Measurements from ENCODE around the gene HOXC5.

The HOXC5 gene

DNA sequence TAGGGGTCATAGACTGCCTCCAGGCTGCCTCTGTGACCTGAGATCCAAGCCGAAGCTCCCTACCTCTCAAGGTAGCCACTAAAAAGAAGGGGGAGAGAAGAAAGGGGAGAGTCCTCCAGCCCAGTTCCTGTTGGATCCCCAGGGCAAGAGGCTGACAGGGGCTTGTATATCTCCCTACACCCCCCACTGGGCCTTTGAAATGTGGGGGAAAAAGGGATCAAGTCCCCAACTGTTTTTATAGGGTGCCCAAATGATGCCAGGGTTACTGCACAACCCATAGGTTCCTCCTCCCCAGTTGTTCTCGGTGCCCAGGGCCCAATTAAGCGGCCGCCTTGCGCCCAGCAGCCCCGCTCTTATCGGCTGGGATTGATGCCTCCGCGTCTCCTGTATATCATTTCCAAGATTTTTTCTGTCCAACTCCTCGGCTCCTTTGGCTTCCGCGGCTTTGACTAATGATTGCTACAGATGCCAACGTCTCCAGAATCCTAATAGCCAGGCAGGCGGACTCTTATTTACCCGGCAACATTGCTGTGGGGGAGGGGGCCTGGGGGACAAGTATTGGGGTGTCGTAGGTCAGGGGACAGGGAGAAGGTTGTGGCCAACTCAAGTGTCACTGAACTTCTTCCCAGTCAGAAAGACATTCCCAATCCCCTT, 13.1 kb downstream of the HOXC5 start:
- no peak for DNase-seq (ENCODE audit: low read depth in 2 of 2)

DNA sequence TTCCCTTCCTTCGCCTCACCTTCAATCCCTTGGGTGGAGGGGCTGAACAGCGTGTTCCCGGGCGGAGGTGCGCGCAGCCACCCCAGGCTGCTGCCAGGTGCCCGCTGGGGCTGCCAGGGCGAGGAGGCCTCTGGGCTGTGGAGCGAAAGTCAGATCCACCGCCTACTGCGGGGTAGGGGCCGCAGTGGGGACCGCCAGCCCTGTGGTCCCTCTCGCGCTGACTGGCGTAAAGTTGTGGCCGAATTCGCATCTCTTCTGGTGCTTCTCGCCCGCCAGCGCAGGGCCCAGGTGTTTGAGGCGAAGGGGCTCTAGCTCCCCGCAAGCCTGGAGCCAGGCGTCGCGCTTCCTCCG, 13.9 kb downstream of the HOXC5 start:
- no peak for DNase-seq (ENCODE audit: low read depth in 2 of 2)

DNA sequence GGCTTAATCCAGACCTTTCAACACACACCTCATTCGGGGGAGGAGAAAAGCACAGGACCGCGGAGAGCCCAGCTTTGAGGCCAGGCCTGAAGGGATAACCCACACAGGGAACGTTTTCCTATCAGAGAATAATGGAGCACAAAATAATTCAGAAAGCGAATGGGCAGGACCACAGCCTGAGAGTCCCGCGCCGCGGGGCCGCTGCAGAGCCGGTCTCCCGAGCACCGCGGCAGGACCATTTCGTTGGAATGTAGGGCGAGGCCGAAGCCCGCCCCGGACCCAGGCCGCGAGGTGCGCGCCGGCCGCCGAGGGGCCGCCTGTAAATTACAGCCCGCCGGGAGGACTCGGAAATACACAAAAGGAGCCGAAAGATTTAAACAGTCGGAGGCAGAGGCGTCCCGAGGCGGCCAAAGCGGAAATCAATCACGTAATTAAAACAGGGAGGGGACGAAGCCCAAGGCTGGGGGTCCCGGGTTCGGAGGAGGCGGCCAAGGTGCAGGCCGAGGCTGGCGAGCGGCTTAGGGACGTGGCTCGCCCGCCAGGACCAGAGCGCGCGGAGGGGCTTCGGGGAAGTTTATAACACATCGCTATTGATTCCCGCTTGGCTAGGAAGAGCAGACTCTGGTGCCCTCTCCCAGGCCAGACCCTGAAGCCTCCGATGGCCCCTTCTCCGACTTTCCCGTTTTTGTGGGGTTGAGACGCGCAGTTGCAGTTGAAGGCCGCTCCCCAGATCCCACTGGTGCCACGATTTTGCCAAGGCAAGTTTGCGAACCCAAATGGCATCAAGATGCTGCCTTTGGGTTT, 14.5 kb downstream of the HOXC5 start:
- no peak for DNase-seq (ENCODE audit: low read depth in 2 of 2)

DNA sequence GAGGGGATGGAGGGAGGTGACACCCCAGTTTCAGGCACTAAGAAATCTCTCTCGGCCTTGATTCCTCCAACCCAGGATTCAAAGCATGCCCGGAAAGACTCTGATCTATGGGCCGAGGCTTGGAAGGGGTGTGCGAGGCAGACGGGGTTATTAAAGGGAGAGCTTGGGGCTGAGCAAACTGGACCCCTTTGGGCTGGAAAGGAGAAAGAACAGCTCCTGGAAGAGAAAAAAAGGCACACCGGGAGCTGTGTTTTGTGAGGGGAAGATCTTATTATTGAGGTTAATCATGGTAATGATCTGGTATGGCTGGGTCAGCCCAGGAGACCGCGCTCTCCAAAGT, 15.1 kb downstream of the HOXC5 start:
- no peak for DNase-seq (ENCODE audit: low read depth in 2 of 2)

DNA sequence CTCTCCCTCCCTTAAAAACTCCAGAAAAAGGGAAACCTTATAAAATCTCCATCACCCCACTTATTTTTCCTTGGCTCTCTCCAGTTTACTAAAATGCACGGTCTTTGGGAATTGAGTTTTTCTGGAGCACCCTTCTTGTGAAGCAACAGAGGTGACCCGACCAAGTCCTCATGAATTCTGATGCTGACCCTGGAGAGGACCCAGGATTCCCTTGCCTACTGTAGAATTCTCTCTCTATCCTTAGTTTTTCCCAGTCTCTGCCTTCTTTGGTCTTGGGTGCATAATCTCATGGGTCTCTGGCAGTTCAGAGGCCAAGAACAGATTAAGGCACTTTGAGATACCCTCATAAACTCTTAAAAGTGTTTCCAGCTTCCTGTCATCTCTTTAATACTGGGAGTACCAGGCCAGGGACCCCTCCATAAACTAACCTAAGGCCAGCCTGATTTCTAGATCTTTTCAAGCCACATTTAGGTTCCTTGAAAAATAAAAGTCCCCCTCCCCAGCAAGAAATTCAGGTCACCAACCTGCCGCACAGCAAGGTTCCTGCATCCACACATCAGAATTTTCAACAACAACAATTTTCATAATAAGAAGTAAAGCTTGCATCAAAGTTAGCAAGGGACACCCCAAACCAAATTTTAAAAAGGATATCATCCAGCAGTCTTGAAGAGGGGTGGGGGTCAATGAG, 15.7 kb downstream of the HOXC5 start:
- no peak for DNase-seq (ENCODE audit: low read depth in 2 of 2)

DNA sequence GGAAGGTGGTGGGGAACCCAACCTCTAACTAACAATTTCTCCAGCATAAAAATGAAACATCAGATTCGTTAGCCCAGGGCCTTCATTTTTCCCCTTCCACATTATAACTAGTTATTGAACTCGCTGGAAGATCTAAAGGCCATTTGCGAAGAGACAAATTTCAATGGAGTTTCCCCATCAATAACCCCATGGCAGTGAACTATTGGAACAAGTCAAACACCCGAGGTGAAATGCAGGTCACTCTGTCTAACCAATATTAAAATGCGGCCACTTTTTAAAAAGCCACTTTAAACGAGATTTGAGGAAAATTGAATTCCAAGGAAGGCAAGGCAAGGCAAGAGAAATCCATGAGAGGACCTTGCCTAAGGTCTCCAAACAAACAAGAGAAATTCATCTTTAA, 16.3 kb downstream of the HOXC5 start:
- no peak for DNase-seq (ENCODE audit: low read depth in 2 of 2)

DNA sequence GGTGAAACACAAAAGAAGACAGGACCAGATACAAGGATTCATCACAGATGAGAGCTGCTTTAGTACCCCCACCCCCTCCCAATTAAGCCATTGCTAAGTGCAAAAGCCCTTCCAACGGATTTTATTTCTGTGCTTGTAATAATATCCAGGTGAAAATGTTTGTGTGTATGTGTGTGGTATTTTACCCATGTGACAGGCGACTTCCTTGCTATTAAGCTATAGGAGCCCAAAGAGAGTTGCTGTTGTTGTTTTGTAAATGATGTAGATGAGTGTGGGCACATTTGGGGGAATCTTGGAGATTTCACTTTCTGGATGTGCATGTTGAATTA, 17.6 kb downstream of the HOXC5 start:
- DNase-seq (ENCODE audit: low read depth in 2 of 2), result no peak

DNA sequence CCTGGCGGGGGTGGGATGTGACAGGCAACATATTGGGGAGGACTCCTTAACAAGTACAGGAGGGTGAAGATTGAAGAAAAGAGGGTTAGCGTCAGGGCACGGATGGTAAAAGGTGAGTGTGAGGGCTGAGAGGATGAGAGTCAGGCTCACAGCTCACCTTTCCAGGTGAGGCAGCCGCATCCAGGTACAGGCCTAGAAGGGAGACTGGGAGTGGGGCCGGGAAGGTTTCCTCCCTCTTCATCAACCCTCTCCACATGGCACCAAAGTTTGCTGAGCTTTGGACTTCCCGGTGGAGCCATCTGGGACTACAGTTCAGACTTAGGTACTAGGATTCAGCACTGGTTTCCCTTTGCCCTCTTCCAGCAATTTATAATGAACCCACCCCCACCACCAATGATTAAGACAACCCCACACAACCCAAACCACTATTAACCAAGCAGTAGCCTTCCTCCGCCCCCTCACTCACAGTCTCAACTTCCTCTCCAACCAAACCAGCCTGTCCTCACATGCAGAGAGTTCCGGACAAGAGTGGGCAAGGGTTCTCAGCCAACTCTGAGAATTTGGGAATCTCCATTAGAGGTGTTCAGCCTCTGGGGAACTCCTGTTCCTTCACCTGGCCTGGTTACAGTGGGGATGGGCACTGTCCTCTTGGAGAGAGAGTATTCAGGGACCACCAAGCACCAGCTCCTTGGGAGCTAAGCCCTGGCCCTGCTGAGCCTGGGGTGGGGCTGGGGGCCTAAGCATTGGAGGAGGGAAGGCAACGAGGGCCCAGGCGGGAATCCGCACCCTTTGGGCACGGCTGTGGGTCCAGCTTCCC, 18.4 kb downstream of the HOXC5 start:
- DNase-seq (ENCODE audit: low read depth in 2 of 2), result no peak

DNA sequence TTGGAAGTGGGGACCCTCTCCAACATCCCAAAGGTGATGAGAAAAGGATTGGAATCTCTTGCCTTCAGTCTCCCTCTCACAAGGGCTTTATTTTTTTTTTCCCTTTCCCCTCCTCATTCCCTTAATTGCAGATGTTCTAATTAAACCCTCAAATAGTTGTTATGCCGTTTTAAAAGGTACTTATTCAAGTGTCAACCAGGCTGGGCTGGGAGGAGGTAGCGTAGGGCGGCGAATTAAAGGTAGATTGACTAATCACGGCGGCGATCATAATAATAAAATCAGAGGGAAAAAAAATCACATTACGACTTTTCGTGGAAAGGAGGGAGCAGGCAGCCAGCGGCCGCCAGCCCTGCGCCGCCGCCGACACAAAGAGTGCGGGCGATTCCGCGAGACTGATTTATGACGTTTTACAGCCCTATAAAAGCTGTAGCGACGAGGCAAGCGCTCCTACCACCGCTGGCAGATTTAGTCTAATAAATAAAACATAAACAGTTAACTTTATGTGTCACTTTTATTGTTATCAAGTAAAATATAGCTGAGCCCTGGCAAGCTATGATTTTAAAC, 19.1 kb downstream of the HOXC5 start:
- no peak for DNase-seq (ENCODE audit: low read depth in 2 of 2)

DNA sequence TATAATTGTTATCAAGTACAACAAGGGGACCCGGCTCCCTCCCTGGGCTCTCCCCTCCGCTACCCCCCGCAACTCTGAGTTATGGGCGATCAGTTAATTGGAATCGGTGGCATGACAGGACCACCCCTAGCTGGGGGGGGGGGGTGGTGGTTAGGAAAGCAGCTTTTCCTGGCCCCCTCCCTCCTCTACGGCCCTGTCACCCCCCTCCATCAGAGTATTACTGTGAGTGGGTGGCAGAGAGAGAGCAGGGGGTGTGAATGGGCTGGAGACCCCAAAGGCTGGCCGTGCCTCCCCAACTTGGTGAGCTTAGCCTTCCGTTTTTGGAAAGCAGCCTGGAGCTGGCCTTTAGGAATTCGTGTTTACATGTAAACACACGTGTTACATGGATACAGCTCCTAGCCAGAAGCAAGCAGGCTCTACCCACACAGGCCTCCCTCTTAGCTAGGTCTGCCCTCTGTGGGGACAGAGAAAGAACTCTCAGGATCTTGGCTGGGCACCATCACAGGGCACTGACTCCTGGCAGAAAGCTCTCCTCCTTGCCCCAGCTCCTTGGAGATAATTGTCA, 19.7 kb downstream of the HOXC5 start:
- no peak for DNase-seq (ENCODE audit: low read depth in 2 of 2)

DNA sequence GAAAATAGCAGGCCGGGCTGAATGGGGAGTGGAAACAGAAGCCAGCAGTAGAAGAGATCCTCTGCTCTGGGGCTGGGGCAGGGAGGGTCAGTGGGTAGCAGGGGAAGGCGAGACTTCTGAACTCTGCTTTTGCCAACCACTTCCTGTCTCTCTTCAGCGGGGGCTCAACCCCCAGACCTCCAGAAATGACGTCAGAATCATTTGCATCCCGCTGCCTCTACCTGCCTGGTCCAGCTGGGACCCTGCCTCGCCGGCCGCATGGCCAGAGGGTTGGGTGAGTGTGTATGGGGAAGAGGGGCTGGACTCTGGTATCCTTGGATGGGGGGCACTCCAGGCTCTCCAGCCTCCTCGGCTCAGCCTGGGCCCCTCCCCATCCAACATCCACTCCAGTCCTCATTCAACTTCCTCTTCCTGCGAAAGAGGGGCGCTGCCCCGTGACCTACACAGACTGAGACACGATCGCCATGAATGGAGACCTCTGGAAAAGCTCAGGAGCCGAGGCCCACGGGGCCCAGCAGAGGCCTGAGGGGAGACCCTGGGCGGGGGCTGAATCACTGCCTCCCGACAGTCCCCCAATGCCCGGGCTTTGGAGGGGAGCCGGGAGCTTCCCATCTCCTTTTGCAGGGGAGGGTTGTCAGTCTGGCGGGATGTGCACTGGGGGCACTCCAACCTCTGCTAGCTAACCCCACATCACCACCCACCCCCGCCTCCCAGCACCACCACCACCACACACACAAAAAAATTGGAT, 20.3 kb downstream of the HOXC5 start:
- DNase-seq (ENCODE audit: low read depth in 2 of 2), result no peak

DNA sequence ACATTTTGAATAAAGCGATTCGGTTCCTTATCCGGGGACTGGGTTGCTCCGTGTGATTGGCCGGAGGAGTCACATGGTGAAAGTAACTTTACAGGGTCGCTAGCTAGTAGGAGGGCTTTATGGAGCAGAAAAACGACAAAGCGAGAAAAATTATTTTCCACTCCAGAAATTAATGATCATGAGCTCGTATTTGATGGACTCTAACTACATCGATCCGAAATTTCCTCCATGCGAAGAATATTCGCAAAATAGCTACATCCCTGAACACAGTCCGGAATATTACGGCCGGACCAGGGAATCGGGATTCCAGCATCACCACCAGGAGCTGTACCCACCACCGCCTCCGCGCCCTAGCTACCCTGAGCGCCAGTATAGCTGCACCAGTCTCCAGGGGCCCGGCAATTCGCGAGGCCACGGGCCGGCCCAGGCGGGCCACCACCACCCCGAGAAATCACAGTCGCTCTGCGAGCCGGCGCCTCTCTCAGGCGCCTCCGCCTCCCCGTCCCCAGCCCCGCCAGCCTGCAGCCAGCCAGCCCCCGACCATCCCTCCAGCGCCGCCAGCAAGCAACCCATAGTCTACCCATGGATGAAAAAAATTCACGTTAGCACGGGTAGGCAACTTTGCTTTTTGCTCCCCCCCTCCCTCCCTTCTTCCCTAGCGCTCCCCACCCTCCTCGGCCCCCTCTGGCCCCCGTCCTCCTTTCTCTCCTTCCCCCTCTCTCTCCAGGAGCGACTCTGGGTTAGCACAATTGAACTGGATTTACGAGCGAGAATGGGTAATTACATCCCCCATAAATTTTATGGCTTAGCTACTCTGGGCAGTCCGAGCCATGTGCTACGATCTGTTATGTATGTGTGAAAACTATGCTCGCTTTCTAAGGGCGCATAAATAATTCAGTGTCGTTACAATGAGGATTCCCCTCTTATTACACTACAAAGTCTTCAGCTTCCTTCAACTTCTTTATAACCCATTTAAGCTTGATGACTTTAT, 21.2 kb downstream of the HOXC5 start, which contains the start of gene HOXC4:
Gene HOXC4 (plus strand): TSS at position 85 of the 991 bp plus-strand sequence. CDS start 88 bp downstream, at position 173.
- no peak for DNase-seq (ENCODE audit: low read depth in 2 of 2)

DNA sequence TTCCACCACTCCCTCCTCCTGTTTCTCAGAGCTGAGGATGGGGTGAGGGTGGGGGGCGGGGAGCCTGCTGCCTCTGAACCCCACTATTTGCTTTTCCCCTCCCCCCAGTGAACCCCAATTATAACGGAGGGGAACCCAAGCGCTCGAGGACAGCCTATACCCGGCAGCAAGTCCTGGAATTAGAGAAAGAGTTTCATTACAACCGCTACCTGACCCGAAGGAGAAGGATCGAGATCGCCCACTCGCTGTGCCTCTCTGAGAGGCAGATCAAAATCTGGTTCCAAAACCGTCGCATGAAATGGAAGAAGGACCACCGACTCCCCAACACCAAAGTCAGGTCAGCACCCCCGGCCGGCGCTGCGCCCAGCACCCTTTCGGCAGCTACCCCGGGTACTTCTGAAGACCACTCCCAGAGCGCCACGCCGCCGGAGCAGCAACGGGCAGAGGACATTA, 21.9 kb downstream of the HOXC5 start:
- DNase-seq (ENCODE audit: low read depth in 2 of 2), result no peak

DNA sequence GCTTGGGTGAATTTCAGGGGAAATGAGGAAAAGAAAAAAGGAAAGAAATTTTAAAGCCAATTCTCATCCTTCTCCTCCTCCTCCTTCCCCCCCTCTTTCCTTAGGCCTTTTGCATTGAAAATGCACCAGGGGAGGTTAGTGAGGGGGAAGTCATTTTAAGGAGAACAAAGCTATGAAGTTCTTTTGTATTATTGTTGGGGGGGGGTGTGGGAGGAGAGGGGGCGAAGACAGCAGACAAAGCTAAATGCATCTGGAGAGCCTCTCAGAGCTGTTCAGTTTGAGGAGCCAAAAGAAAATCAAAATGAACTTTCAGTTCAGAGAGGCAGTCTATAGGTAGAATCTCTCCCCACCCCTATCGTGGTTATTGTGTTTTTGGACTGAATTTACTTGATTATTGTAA, 22.7 kb downstream of the HOXC5 start:
- no peak for DNase-seq (ENCODE audit: low read depth in 2 of 2)

DNA sequence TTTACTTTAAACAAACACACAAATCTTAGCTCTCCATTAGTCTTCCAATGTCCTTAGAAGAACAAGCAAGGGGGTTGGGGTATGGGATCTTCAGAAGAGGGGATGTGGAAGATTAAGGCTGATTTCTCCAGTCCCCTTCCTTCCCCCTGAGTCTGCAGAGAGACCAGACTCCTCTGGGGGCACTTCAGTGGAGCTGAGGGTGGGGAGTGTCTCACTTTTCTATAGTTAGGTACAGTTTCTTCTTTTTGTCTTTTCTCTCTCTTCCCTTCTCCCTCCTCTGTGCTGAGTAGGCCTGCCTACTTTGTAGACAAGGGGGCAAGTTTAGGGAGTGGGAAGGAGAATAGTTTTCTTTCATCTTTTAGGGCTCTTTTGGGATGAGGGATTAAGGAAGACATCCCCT, 23.3 kb downstream of the HOXC5 start:
- no peak for DNase-seq (ENCODE audit: low read depth in 2 of 2)

DNA sequence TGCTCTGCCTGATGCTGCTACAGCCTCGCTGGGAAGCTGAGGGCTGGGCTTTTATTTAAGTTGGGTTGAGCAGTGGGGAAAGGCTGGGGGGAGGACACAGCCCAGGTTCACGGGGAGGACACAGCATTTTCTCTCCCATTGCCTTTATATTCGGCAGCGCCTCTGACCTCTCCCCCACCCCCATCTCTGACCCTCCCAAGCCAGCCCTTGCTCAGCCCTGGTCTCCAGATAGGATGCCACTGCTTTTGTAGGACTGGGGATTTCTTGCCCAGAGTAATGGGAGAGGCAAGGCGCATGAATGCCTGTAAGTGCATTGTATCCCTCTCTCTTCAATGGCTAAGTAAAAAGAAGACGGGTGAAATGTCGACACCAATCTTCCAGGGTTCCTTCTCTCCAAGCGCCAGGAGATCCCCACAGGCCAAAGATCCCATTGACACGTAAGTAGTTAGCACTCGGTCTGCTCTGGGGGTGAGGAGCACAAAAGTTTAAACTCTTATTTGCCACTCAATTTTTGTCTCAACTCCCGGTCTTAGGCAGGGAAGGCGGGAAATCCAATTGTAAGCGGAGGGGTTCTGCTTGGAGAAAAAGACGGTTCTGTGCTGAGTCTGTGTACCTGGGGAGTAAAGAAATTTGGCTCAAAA, 25.4 kb downstream of the HOXC5 start:
- no peak for DNase-seq (ENCODE audit: low read depth in 2 of 2)

DNA sequence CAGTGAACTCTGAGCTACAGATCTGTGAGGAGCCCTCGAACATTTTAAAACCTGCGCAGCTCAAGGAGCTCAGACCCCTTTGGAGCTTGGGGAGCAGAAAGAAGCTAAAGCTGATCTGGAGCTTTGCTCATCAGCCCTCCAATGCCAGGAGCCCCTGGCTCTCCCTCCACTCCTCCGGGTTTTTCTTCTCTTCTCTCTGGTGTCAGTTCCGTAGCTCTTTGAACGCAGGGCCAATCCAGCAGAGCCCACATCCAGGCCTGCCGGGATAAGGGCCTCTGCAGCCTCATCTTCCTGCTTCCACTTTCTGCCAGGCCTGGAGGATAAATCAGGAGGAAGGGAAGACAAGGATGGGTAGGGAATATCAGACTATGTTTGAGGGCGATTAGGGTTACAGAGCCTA, 26.8 kb downstream of the HOXC5 start:
- DNase-seq (ENCODE audit: low read depth in 2 of 2), result no peak

DNA sequence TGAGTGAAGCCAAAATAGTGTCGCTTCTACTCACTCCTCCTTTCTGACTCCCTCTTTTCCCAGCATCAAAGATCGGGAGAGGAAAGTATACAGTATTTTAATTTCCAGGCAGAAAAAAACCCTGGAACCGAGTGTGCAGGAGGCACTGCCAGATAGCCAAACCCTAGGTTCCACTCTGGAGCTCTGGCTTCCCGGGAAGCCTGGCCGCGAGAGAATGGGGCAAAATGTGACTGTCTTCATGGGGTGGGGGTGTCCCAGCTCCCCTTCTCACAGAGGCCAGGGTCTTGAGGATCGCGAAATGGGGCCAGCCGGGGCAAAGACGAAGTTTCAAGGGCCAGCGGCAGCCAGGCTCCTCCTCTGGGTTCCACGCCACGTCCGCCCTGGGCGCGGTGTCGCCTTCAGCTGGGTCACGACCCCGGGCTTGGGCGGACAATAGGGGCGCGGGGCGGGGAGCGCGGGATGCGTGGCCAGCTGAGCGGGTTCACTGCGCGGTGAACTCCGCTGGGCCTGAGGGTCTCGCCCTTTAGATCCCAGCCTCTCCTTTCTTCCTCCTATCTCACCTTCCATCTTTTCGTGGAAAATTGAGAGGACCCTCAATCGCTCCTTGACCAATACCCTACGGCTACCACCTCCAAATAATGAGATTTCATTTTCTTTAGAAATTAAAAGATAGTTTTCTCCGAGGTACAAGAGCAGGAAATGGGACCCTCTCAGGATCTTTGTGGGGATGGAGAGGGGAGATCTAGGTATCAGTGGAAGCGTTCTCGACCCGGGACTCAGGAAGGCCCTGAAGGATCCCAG, 27.5 kb downstream of the HOXC5 start:
- no peak for DNase-seq (ENCODE audit: low read depth in 2 of 2)

Data from stimulated activated CD4-positive, alpha-beta T cell treated with anti-CD3 and anti-CD28 coated beads, Interleukin-1b, Interleukin-23, amount 100 ng/mL, for 4 hours (primary cell).